Measurements from ENCODE around the gene NTSR2.

The NTSR2 gene

GRCh38 chr2:11702946-11703345 lies 33.0 kb upstream of the NTSR2 start:
- no peak overlapping the region for H3K4me3 ChIP-seq (ENCODE audit: low read depth, low read length)
- DNase-seq (ENCODE audit: low read depth, low spot score) = no peak
- CTCF ChIA-PET = interaction anchor here (1.0 to 3.8 kb wide), 2 partner anchors 9 to 15 kb away, joined by 3 to 32 read pairs; no protein-coding TSS in a partner anchor
- TF ChIP-seq CTCF (IDR thresholded peaks at IDR 0.05; ENCODE audit: insufficient read depth, low read length, missing control alignments) = no peak
- POLR2A ChIA-PET = no interaction called here

- ChIA-PET POLR2A (no interaction called here), CTCF (interaction anchor here (1.3 to 6.4 kb wide), 3 partner anchors 8 to 14 kb away, joined by 6 to 68 read pairs (median 32); no protein-coding TSS in a partner anchor)
- TF ChIP-seq CTCF (IDR thresholded peaks at IDR 0.05; ENCODE audit: insufficient read depth, low read length, missing control alignments) = no peak
- H3K4me3 ChIP-seq (ENCODE audit: low read depth, low read length) = no peak overlapping the region
- DNase-seq (ENCODE audit: low read depth, low spot score) = no peak
Measured at GRCh38 chr2:11701751-11702301, 31.8 kb upstream of the NTSR2 start.

- POLR2A ChIA-PET = no interaction called here
- TF ChIP-seq CTCF (IDR thresholded peaks at IDR 0.05; ENCODE audit: insufficient read depth, low read length, missing control alignments) = no peak
- DNase-seq (ENCODE audit: low read depth, low spot score) = no peak
- no peak overlapping the region for H3K4me3 ChIP-seq (ENCODE audit: low read depth, low read length)
- CTCF ChIA-PET = interaction anchor here (1.3 to 22.2 kb wide), 3 partner anchors 8 to 80 kb away, joined by 6 to 508 read pairs (median 68); no protein-coding TSS in a partner anchor
Measured at GRCh38 chr2:11701206-11701605, 31.2 kb upstream of the NTSR2 start.

- no peak overlapping the region for H3K4me3 ChIP-seq (ENCODE audit: low read depth, low read length)
- TF ChIP-seq CTCF (IDR thresholded peaks at IDR 0.05; ENCODE audit: insufficient read depth, low read length, missing control alignments) = no peak
- ChIA-PET POLR2A (no interaction called here), CTCF (interaction anchor here (1.3 to 22.2 kb wide), 3 partner anchors 7 to 81 kb away, joined by 6 to 508 read pairs (median 68); no protein-coding TSS in a partner anchor)
- DNase-seq (ENCODE audit: low read depth, low spot score) = no peak
Measured at GRCh38 chr2:11699686-11700670, 30.0 kb upstream of the NTSR2 start.

- no peak for TF ChIP-seq CTCF (IDR thresholded peaks at IDR 0.05; ENCODE audit: insufficient read depth, low read length, missing control alignments)
- ChIA-PET CTCF (interaction anchor here (0.8 to 22.2 kb wide), 9 partner anchors 9 to 83 kb away, joined by 3 to 508 read pairs (median 8); no protein-coding TSS in a partner anchor), POLR2A (interaction anchor here (2.0 kb wide), 1 partner anchor 46 kb away, joined by 5 read pairs; no protein-coding TSS in a partner anchor)
- DNase-seq (ENCODE audit: low read depth, low spot score) = no peak
- no peak overlapping the region for H3K4me3 ChIP-seq (ENCODE audit: low read depth, low read length)
Measured at GRCh38 chr2:11698009-11698922, 28.3 kb upstream of the NTSR2 start.

Measured in AG04449 (cell line).